CD14-positive monocyte (primary cell): ENCODE measurements around the gene MSH6. TPM values are rescaled to one million over a fixed set of nuclear protein-coding genes. Genes with fewer than 3 reads are reported as not detected.

Experiments
- DNase-seq, 3 donors: peaks; one replicate each; pipeline ENCODE4 v3.0.0-alpha.2; 2011 to 2022
- H2AFZ ChIP-seq: 2 replicates; pipeline ENCODE4 v1.6.0; 2012; ENCODE audit warnings: mild to moderate bottlenecking, low read depth, low read length, inconsistent platforms; ENCODE audit not compliant: insufficient read depth, poor library complexity, severe bottlenecking
- H3K27ac ChIP-seq, 2 donors: 1 replicate in 1 of 2; 2 replicates in 1 of 2; pipeline ENCODE4 v1.5.1; 2012 to 2013; ENCODE audit warnings: low read length in 2 of 2, control low read depth in 1 of 2, inconsistent platforms in 1 of 2, low read depth in 1 of 2, mild to moderate bottlenecking in 1 of 2
- H3K27me3 ChIP-seq, 2 donors: one replicate each; pipeline versions ENCODE4 v1.6.0 to v1.6.1; 2011 to 2013; ENCODE audit warnings: low read length in 2 of 2; ENCODE audit not compliant: control insufficient read depth in 2 of 2, insufficient read depth in 2 of 2
- H3K36me3 ChIP-seq, 2 donors: replicated peaks in 1 of 2; 1 replicate in 1 of 2; 2 replicates in 1 of 2; pipeline versions ENCODE4 v1.5.1 to v1.6.1; 2012 to 2013; ENCODE audit warnings: low read length in 2 of 2, control low read depth in 1 of 2, inconsistent platforms in 1 of 2, mild to moderate bottlenecking in 1 of 2; ENCODE audit not compliant: insufficient read depth in 2 of 2, control insufficient read depth in 1 of 2
- H3K4me1 ChIP-seq, 2 donors: 1 replicate in 1 of 2; 2 replicates in 1 of 2; pipeline versions ENCODE4 v1.5.1 to v1.6.1; 2012 to 2013; ENCODE audit warnings: low read length in 2 of 2, control low read depth in 1 of 2, inconsistent platforms in 1 of 2, mild to moderate bottlenecking in 1 of 2, moderate library complexity in 1 of 2; ENCODE audit not compliant: insufficient read depth in 2 of 2, control insufficient read depth in 1 of 2
- H3K4me2 ChIP-seq: replicated peaks from 2 replicates; pipeline ENCODE3; 2012; ENCODE audit warnings: low read length, moderate library complexity, mild to moderate bottlenecking; ENCODE audit not compliant: poor library complexity, severe bottlenecking; ENCODE audit errors: extremely low read depth
- H3K4me3 ChIP-seq, 3 experiments: fragments of 200-600 bp in 1 of 3; sonication (generic) in 1 of 3; replicated peaks in 1 of 3; 1 replicate in 2 of 3; 2 replicates in 1 of 3; pipeline ENCODE4 v1.5.1; 2011 to 2013; ENCODE audit warnings: low read length in 3 of 3, mild to moderate bottlenecking in 3 of 3, control low read depth in 2 of 3, low read depth in 2 of 3, inconsistent platforms in 1 of 3, moderate library complexity in 1 of 3
- H3K79me2 ChIP-seq: 2 replicates; pipeline ENCODE4 v1.6.0; 2012; ENCODE audit warnings: mild to moderate bottlenecking, control low read depth, inconsistent platforms, low read length, moderate library complexity; ENCODE audit not compliant: insufficient read depth
- H3K9ac ChIP-seq: 2 replicates; pipeline ENCODE4 v1.6.0; 2017; ENCODE audit warnings: low read length, mild to moderate bottlenecking; ENCODE audit not compliant: insufficient read depth, poor library complexity, severe bottlenecking
- H3K9me3 ChIP-seq, 2 donors: replicated peaks in 1 of 2; 1 replicate in 1 of 2; 2 replicates in 1 of 2; pipeline versions ENCODE4 v1.5.1 to v1.6.1; 2012 to 2013; ENCODE audit warnings: low read length in 2 of 2, control low read depth in 1 of 2; ENCODE audit not compliant: control insufficient read depth in 1 of 2, insufficient read depth in 1 of 2
- H4K20me1 ChIP-seq: 2 replicates; pipeline ENCODE4 v1.6.0; 2012; ENCODE audit warnings: mild to moderate bottlenecking, low read length, control low read depth, moderate library complexity; ENCODE audit not compliant: insufficient read depth
- H3K27ac Mint-ChIP-seq, 7 donors: one replicate each; pipeline ENCODE4 v1.8.0; 2020; ENCODE audit warnings: mild to moderate bottlenecking in 7 of 7, mixed read lengths in 7 of 7, moderate library complexity in 6 of 7, inconsistent platforms in 2 of 7
- H3K27me3 Mint-ChIP-seq, 3 donors: one replicate each; pipeline ENCODE4 v1.8.0; 2021 to 2022; ENCODE audit warnings: low read depth in 3 of 3, mild to moderate bottlenecking in 3 of 3, mixed read lengths in 3 of 3, moderate library complexity in 3 of 3, inconsistent platforms in 1 of 3
- H3K36me3 Mint-ChIP-seq, 2 donors: one replicate each; pipeline ENCODE4 v1.8.0; 2020; ENCODE audit warnings: mixed read lengths in 2 of 2, inconsistent platforms in 1 of 2, mild to moderate bottlenecking in 1 of 2
- H3K4me1 Mint-ChIP-seq: one replicate; pipeline ENCODE4 v1.8.0; 2020; ENCODE audit warnings: mild to moderate bottlenecking, mixed read lengths
- H3K4me3 Mint-ChIP-seq, 2 donors: one replicate each; pipeline ENCODE4 v1.8.0; 2020; ENCODE audit warnings: mild to moderate bottlenecking in 2 of 2, mixed read lengths in 2 of 2, moderate library complexity in 1 of 2
- H3K9me3 Mint-ChIP-seq, 7 donors: one replicate each; pipeline ENCODE4 v1.8.0; 2020 to 2022; ENCODE audit warnings: mixed read lengths in 7 of 7, mild to moderate bottlenecking in 6 of 7, moderate library complexity in 6 of 7, inconsistent platforms in 2 of 7
- CTCF ChIP-seq: fragments of 200-600 bp; IDR thresholded peaks from one replicate; pipeline ENCODE4 v1.8.0; 2022; ENCODE audit warnings: antibody characterized with exemption, mild to moderate bottlenecking
- WGBS: methylation state at CpG from one replicate; pipeline ENCODE4 v1.1.5; 2013; ENCODE audit warnings: missing lambda C conversion rate; ENCODE audit not compliant: insufficient coverage; 5-methylcytosine and 5-hydroxymethylcytosine counted together
- intact Hi-C, 2 donors: fragments of 100-400 bp; cut with micrococcal nuclease; formaldehyde crosslinking; loops; one replicate each; pipeline versions ENCODE4 v1.15.0 to v1.15.1; 2023
- polyA plus RNA-seq, 3 donors: library from polyadenylated mRNA; depleted of rRNA in 1 of 3; unstranded in 2 of 3; stranded (reverse) in 1 of 3; fragments of 300-500 nt in 2 of 3; fragments of >200 nt in 1 of 3; fragmentation: Illumina TruSeq in 2 of 3; gene quantifications; 1 replicate in 2 of 3; 2 replicates in 1 of 3; pipeline ENCODE4 v1.2.3, GENCODE V29; 2012 to 2021

Gene MSH6
- polyA plus RNA-seq, 3 donors: 4.1 to 6.5 (median 6.0) TPM

- Mint-ChIP-seq H3K36me3 (no peaks in the 10 kb centered on the region), H3K4me1 (peaks cover 10% of the 10 kb centered on the region), H3K4me3 (no peak overlapping the region), H3K27me3 (peaks cover 1 to 7% (median 5%) of the 10 kb centered on the region in 3 donors), H3K9me3 (peaks cover 3 to 5% (median 4%) of the 10 kb centered on the region in 7 donors), H3K27ac (no peak overlapping the region)
- H3K36me3 ChIP-seq: no peaks in the 10 kb centered on the region
- peaks cover 0 to 3% of the 10 kb centered on the region in 2 donors for H3K9me3 ChIP-seq
- H3K9ac ChIP-seq: no peak overlapping the region
- intact Hi-C loops: no loop called here
- H3K79me2 ChIP-seq: no peaks in the 10 kb centered on the region
- no peaks in the 10 kb centered on the region for H4K20me1 ChIP-seq
- no peak for DNase-seq
- no CpG with 5 or more reads among the region's 2 CpGs for WGBS
- H3K4me2 ChIP-seq: no peak overlapping the region
- H2AFZ ChIP-seq: no peak overlapping the region
- H3K4me3 ChIP-seq: no peak overlapping the region
- no peak for TF ChIP-seq CTCF
- peaks cover 0 to 6% of the 10 kb centered on the region in 2 donors for H3K4me1 ChIP-seq
- no peak overlapping the region for H3K27ac ChIP-seq
- no peaks in the 10 kb centered on the region for H3K27me3 ChIP-seq
Observed at GRCh38 chr2:47772343-47772742, 10.6 kb upstream of the MSH6 start.

GRCh38 chr2:47774567-47774966 lies 8.4 kb upstream of the MSH6 start:
- no peak overlapping the region for H3K27ac ChIP-seq
- no peaks in the 10 kb centered on the region for H3K36me3 Mint-ChIP-seq
- H3K27me3 Mint-ChIP-seq: peaks cover 1 to 10% (median 4%) of the 10 kb centered on the region in 3 donors
- no peak overlapping the region for H3K27ac Mint-ChIP-seq
- no peak overlapping the region for H3K4me3 Mint-ChIP-seq
- no peaks in the 10 kb centered on the region for H4K20me1 ChIP-seq
- no peaks in the 10 kb centered on the region for H3K27me3 ChIP-seq
- peaks cover 6% of the 10 kb centered on the region for H3K4me1 Mint-ChIP-seq
- H3K4me3 ChIP-seq: no peak overlapping the region
- intact Hi-C loops: no loop called here
- H3K4me2 ChIP-seq: no peak overlapping the region
- no peaks in the 10 kb centered on the region for H3K36me3 ChIP-seq
- H3K9ac ChIP-seq: no peak overlapping the region
- H3K9me3 Mint-ChIP-seq: peaks cover 3 to 5% (median 4%) of the 10 kb centered on the region in 7 donors
- peaks cover 0 to 3% of the 10 kb centered on the region in 2 donors for H3K9me3 ChIP-seq
- no peaks in the 10 kb centered on the region for H3K79me2 ChIP-seq
- H2AFZ ChIP-seq: no peak overlapping the region
- no peaks in the 10 kb centered on the region for H3K4me1 ChIP-seq
- TF ChIP-seq CTCF: no peak
- no peak for DNase-seq
